Sigmoid colon (tissue), 4 donors: ENCODE results near the gene C19orf47.

ENCODE experiments used
- EP300 ChIP-seq, 4 donors: sonication (generic); formaldehyde crosslinking; IDR thresholded peaks; one replicate each; pipeline ENCODE4 v1.6.1; 2017; ENCODE audit warnings: antibody characterized with exemption in 4 of 4
- TF ChIP-seq, protein P1 (sequence below), 4 experiments: fragments of 450-650 bp in 3 of 4; fragments of 200-600 bp in 1 of 4; IDR thresholded peaks; one replicate each; pipeline ENCODE4 v1.5.1; 2016 to 2019; ENCODE audit warnings: antibody characterized with exemption in 4 of 4, mild to moderate bottlenecking in 3 of 4, moderate library complexity in 2 of 4

DNA sequence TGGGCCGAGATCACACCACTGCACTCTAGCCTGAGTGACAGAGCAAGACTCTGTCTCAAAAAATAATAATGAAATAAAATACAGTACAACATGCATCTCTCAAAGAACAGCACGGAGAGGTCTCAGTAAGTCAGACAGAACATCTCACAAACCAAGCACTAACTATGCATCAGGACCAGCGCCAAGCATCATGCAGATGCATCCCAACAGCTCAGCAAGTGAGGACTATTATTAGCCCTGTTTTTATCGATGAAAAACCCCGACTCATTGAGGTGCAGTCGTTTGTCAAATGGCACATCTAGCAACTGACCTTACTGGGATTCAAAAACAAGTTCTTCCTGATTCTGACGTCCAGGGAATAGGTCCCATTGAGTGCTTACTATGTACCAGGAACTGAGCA is 3.8 kb downstream of the C19orf47 start:
- no peak for TF ChIP-seq EP300 (IDR thresholded peaks at IDR 0.05)
- TF ChIP-seq, protein P1, sequence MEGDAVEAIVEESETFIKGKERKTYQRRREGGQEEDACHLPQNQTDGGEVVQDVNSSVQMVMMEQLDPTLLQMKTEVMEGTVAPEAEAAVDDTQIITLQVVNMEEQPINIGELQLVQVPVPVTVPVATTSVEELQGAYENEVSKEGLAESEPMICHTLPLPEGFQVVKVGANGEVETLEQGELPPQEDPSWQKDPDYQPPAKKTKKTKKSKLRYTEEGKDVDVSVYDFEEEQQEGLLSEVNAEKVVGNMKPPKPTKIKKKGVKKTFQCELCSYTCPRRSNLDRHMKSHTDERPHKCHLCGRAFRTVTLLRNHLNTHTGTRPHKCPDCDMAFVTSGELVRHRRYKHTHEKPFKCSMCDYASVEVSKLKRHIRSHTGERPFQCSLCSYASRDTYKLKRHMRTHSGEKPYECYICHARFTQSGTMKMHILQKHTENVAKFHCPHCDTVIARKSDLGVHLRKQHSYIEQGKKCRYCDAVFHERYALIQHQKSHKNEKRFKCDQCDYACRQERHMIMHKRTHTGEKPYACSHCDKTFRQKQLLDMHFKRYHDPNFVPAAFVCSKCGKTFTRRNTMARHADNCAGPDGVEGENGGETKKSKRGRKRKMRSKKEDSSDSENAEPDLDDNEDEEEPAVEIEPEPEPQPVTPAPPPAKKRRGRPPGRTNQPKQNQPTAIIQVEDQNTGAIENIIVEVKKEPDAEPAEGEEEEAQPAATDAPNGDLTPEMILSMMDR (IDR thresholded peaks at IDR 0.05), result no peak
